Endothelial cell of umbilical vein (primary cell): ENCODE data around the gene CCDC91. TPM values are rescaled to one million over a fixed set of nuclear protein-coding genes. Genes with fewer than 3 reads are reported as not detected.

Source experiments
- BruUV-seq: library from RNA; stranded (reverse); fragments of 400-500 nt; replicated peaks from 2 replicates; lab custom pipeline; 2021; lab: Mats Ljungman, UMichigan
- CTCF ChIA-PET: fragments of 300-600, 350-600 bp; sonication (Branson Sonifier 250); formaldehyde crosslinking; loops from one replicate; lab custom pipeline; 2021; ENCODE audit warnings: antibody characterized with exemption, inconsistent platforms; lab: Charles Lee
- POLR2A ChIA-PET: fragments of 300-600, 350-600 bp; sonication (Branson Sonifier 250); formaldehyde crosslinking; loops from one replicate; lab custom pipeline; 2021; ENCODE audit warnings: antibody characterized with exemption, inconsistent platforms; lab: Charles Lee
- DNase-seq: peaks from one replicate; pipeline ENCODE4 v3.0.0-alpha.2; 2011; ENCODE audit warnings: low read depth, low spot score
- FAIRE-seq: peaks from 2 replicates; lab custom pipeline; 2011; peaks lifted over from hg19 to GRCh38; lab: Jason Lieb, UNC
- H2AFZ ChIP-seq: 2 replicates; pipeline ENCODE4 v1.6.0; 2012; ENCODE audit warnings: low read depth, low read length, control low read depth, inconsistent platforms
- H3K27ac ChIP-seq: 2 replicates; pipeline ENCODE4 v1.5.1; 2011; ENCODE audit warnings: low read depth, mild to moderate bottlenecking, control low read depth, low read length, moderate library complexity; ENCODE audit not compliant: insufficient read depth
- H3K27me3 ChIP-seq, 2 experiments: 2 replicates each; pipeline versions ENCODE4 v1.6.0 to v1.6.1; 2011; ENCODE audit warnings: low read length in 2 of 2, mixed read lengths in 1 of 2; ENCODE audit not compliant: control insufficient read depth in 2 of 2, insufficient read depth in 2 of 2
- H3K36me3 ChIP-seq, 2 experiments: 2 replicates in 1 of 2; 3 replicates in 1 of 2; pipeline ENCODE4 v1.5.1; 2011; ENCODE audit warnings: low read length in 2 of 2, mild to moderate bottlenecking in 1 of 2, moderate library complexity in 1 of 2; ENCODE audit not compliant: control insufficient read depth in 2 of 2, insufficient read depth in 2 of 2; ENCODE audit errors: extremely low read depth in 1 of 2
- H3K4me1 ChIP-seq: 3 replicates; pipeline ENCODE4 v1.5.1; 2011; ENCODE audit warnings: mild to moderate bottlenecking, low read length; ENCODE audit not compliant: control insufficient read depth, insufficient read depth; ENCODE audit errors: extremely low read depth
- H3K4me2 ChIP-seq: 2 replicates; pipeline ENCODE4 v1.6.1; 2011; ENCODE audit warnings: low read length, control low read depth, mixed read lengths; ENCODE audit not compliant: insufficient read depth
- H3K4me3 ChIP-seq, 3 experiments: fragments of 200-600 bp in 1 of 3; sonication (generic), shearing (Covaris generic) in 1 of 3; replicated peaks in 1 of 3; 2 replicates each; pipeline ENCODE4 v1.5.1; 2011 to 2016; ENCODE audit warnings: control low read depth in 3 of 3, low read length in 3 of 3, mild to moderate bottlenecking in 2 of 3, inconsistent platforms in 1 of 3, low read depth in 1 of 3, moderate library complexity in 1 of 3; ENCODE audit not compliant: insufficient read depth in 1 of 3
- H3K79me2 ChIP-seq: 2 replicates; pipeline ENCODE4 v1.6.0; 2012; ENCODE audit warnings: low read length, inconsistent platforms; ENCODE audit not compliant: control insufficient read depth, insufficient read depth
- H3K9ac ChIP-seq: replicated peaks from 2 replicates; pipeline ENCODE3; 2011; ENCODE audit warnings: low read length, control low read depth; ENCODE audit not compliant: insufficient read depth; ENCODE audit errors: extremely low read depth
- H3K9me1 ChIP-seq: replicated peaks from 3 replicates; pipeline ENCODE4 v1.6.0; 2011; ENCODE audit warnings: mild to moderate bottlenecking, low read length; ENCODE audit not compliant: control insufficient read depth, insufficient read depth; ENCODE audit errors: extremely low read depth
- H3K9me3 ChIP-seq: replicated peaks from 2 replicates; pipeline ENCODE4 v1.5.1; 2012; ENCODE audit warnings: low read length, inconsistent platforms; ENCODE audit not compliant: control insufficient read depth, insufficient read depth
- H4K20me1 ChIP-seq: replicated peaks from 2 replicates; pipeline ENCODE3; 2011; ENCODE audit warnings: mild to moderate bottlenecking, low read length; ENCODE audit not compliant: control insufficient read depth, insufficient read depth; ENCODE audit errors: extremely low read depth
- EZH2 ChIP-seq: IDR thresholded peaks from 2 replicates; pipeline ENCODE4 v1.6.1; 2012; ENCODE audit warnings: borderline replicate concordance, low read depth, mild to moderate bottlenecking, moderate library complexity, low read length, inconsistent platforms; ENCODE audit not compliant: severe bottlenecking
- GATA2 ChIP-seq: IDR thresholded peaks from 2 replicates; pipeline ENCODE4 v1.7.0; 2011; ENCODE audit warnings: low read depth, mild to moderate bottlenecking, moderate library complexity, mixed read lengths, low read length; ENCODE audit not compliant: insufficient read length, insufficient read depth
- JUN ChIP-seq: IDR thresholded peaks from 2 replicates; pipeline ENCODE4 v1.6.1; 2011; ENCODE audit warnings: borderline replicate concordance, low read depth; ENCODE audit not compliant: insufficient read length, insufficient read depth
- POLR2AphosphoS5 ChIP-seq: IDR thresholded peaks from 2 replicates; pipeline ENCODE4 v1.6.1; 2012; ENCODE audit warnings: low read depth, mild to moderate bottlenecking, control low read depth, low read length, moderate library complexity; ENCODE audit not compliant: insufficient read depth
- dilution Hi-C: fragments of 300-500 bp; cut with MboI; formaldehyde crosslinking; loops from one replicate; pipeline ENCODE4 v1.15.0; 2019; ENCODE audit warnings: low sequenced_read_pairs; ENCODE audit not compliant: extremely low pct_ligation_motif_present
- intact Hi-C: fragments of 100-400 bp; cut with micrococcal nuclease; formaldehyde crosslinking; loops from one replicate; pipeline ENCODE4 v1.10.0; 2022
- polyA plus RNA-seq, 4 experiments: library from polyadenylated mRNA; depleted of rRNA in 3 of 4; stranded (reverse) in 3 of 4; unstranded in 1 of 4; fragments of >200 nt; gene quantifications; 2 replicates each; pipeline versions ENCODE4 v1.2.1 to v1.2.3, GENCODE V29; 2011 to 2012; ENCODE audit warnings: missing spikeins in 1 of 4
- total RNA-seq: library from RNA; stranded (reverse); gene quantifications from 2 replicates; pipeline ENCODE4 v1.2.3, GENCODE V29; 2021

CCDC91 gene
- total and polyA plus RNA-seq, 2 donors (not counting 3 experiments of a cell fraction or from before 2014, with no cell fraction given): 3.8 to 10.5 TPM

GRCh38 chr12:28512876-28513275 lies 322.6 kb downstream of the CCDC91 start:
- ChIA-PET CTCF (interaction anchor here (0.9 kb wide), 1 partner anchor 15 kb away, joined by 3 read pairs; no protein-coding TSS in a partner anchor), POLR2A (no interaction called here)
- FAIRE-seq (no peak), DNase-seq (peak; percentile 10)
- Histone ChIP-seq H4K20me1 (no peaks in the 10 kb centered on the region), H3K4me3 (no peak overlapping the region), H3K4me1 (no peaks in the 10 kb centered on the region), H3K79me2 (no peaks in the 10 kb centered on the region), H3K27me3 (no peaks in the 10 kb centered on the region), H2AFZ (no peak overlapping the region), H3K9me1 (no peaks in the 10 kb centered on the region), H3K4me2 (no peak overlapping the region), H3K9ac (no peak overlapping the region), H3K27ac (no peak overlapping the region), H3K36me3 (no peaks in the 10 kb centered on the region), H3K9me3 (no peaks in the 10 kb centered on the region)
- dilution Hi-C loops (no loop called here), intact Hi-C loops (no loop called here)
- TF ChIP-seq EZH2: no peak
- no peak for TF ChIP-seq JUN
- TF ChIP-seq POLR2AphosphoS5: no peak
- no TSS peak for BruUV-seq

GRCh38 chr12:28513983-28514382 lies 323.7 kb downstream of the CCDC91 start:
- DNase-seq (no peak), FAIRE-seq (no peak)
- CTCF ChIA-PET: interaction anchor here (0.9 kb wide), 1 partner anchor 16 kb away, joined by 3 read pairs; no protein-coding TSS in a partner anchor
- no peaks in the 10 kb centered on the region for H4K20me1 ChIP-seq
- no peaks in the 10 kb centered on the region for H3K4me1 ChIP-seq
- no peak overlapping the region for H3K4me3 ChIP-seq
- no peaks in the 10 kb centered on the region for H3K9me3 ChIP-seq
- no peaks in the 10 kb centered on the region for H3K79me2 ChIP-seq
- no TSS peak for BruUV-seq
- intact Hi-C loops: no loop called here
- no peaks in the 10 kb centered on the region for H3K27me3 ChIP-seq
- H3K4me2 ChIP-seq: no peak overlapping the region
- POLR2A ChIA-PET: no interaction called here
- no peak overlapping the region for H3K27ac ChIP-seq
- H3K9me1 ChIP-seq: no peaks in the 10 kb centered on the region
- H3K9ac ChIP-seq: no peak overlapping the region
- H2AFZ ChIP-seq: no peak overlapping the region
- no peak for TF ChIP-seq GATA2
- dilution Hi-C loops: no loop called here
- no peaks in the 10 kb centered on the region for H3K36me3 ChIP-seq
